Neutrophil (primary cell): Measurements from ENCODE around the gene FADS2.

Experiments
- H3K27ac ChIP-seq: fragments of 200-600 bp; sonication (generic); 2 replicates; pipeline ENCODE4 v1.5.1; 2016; ENCODE audit warnings: mild to moderate bottlenecking, moderate library complexity
- H3K27me3 ChIP-seq: fragments of 200-600 bp; sonication (generic); 2 replicates; pipeline ENCODE4 v1.6.0; 2016; ENCODE audit warnings: mild to moderate bottlenecking
- H3K36me3 ChIP-seq: fragments of 200-600 bp; sonication (generic); 2 replicates; pipeline ENCODE4 v1.5.1; 2017
- H3K4me1 ChIP-seq, 2 experiments: fragments of 200-600 bp in 1 of 2; sonication (generic) in 1 of 2; 1 replicate in 1 of 2; 2 replicates in 1 of 2; pipeline versions ENCODE4 v1.5.1 to v1.6.1; 2013 to 2016; ENCODE audit warnings: low read depth in 1 of 2, low read length in 1 of 2, mild to moderate bottlenecking in 1 of 2, moderate library complexity in 1 of 2; ENCODE audit not compliant: control insufficient read depth in 1 of 2, insufficient read depth in 1 of 2
- H3K4me3 ChIP-seq, 2 experiments: fragments of 200-600 bp in 1 of 2; sonication (generic) in 1 of 2; 1 replicate in 1 of 2; 2 replicates in 1 of 2; pipeline ENCODE4 v1.5.1; 2013 to 2016; ENCODE audit warnings: low read depth in 1 of 2, low read length in 1 of 2, mild to moderate bottlenecking in 1 of 2, moderate library complexity in 1 of 2
- H3K9me3 ChIP-seq: fragments of 200-600 bp; sonication (generic); 2 replicates; pipeline ENCODE4 v1.5.1; 2016
- TF ChIP-seq, protein P1 (sequence below): fragments of 200-600 bp; sonication (generic); IDR thresholded peaks from 2 replicates; pipeline ENCODE4 v1.5.1; 2016; ENCODE audit warnings: antibody characterized with exemption

Gene FADS2

DNA sequence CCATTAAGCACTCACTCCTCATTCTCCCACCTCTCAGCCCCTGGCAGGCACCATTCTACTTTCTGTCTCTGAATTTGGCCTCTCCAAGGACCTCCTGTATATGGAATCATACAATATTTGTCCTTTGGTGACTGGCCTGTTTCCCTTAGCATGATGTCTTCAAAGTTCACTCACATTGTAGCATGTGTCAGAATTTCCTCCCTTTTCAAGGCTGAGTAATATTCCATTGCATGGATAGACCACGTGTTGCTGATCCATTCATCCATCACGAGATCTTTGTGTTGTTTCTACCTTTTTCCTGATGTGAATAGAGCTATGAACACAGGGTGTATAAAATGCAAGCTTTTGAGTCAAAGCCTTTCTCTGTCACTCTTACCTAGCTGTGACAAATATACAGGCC, 11.6 kb downstream of the FADS2 start:
- Histone ChIP-seq H3K9me3 (no peaks in the 10 kb centered on the region), H3K27ac (no peak overlapping the region), H3K4me3 (no peak overlapping the region), H3K4me1 (peaks cover 22 to 23% of the 10 kb centered on the region in 2 experiments), H3K27me3 (no peaks in the 10 kb centered on the region), H3K36me3 (peaks cover 7% of the 10 kb centered on the region)
- TF ChIP-seq, protein P1, sequence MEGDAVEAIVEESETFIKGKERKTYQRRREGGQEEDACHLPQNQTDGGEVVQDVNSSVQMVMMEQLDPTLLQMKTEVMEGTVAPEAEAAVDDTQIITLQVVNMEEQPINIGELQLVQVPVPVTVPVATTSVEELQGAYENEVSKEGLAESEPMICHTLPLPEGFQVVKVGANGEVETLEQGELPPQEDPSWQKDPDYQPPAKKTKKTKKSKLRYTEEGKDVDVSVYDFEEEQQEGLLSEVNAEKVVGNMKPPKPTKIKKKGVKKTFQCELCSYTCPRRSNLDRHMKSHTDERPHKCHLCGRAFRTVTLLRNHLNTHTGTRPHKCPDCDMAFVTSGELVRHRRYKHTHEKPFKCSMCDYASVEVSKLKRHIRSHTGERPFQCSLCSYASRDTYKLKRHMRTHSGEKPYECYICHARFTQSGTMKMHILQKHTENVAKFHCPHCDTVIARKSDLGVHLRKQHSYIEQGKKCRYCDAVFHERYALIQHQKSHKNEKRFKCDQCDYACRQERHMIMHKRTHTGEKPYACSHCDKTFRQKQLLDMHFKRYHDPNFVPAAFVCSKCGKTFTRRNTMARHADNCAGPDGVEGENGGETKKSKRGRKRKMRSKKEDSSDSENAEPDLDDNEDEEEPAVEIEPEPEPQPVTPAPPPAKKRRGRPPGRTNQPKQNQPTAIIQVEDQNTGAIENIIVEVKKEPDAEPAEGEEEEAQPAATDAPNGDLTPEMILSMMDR = no peak

DNA sequence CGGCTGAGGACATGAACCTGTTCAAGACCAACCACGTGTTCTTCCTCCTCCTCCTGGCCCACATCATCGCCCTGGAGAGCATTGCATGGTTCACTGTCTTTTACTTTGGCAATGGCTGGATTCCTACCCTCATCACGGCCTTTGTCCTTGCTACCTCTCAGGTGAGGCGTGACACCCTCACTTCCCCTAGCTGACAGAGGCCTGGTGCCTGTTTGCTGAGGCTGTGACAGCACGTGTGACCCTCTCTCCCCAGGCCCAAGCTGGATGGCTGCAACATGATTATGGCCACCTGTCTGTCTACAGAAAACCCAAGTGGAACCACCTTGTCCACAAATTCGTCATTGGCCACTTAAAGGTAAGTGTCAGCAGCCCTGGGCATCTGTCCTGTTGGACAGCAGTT, 12.3 kb downstream of the FADS2 start:
- peaks cover 7% of the 10 kb centered on the region for H3K36me3 ChIP-seq
- no peaks in the 10 kb centered on the region for H3K27me3 ChIP-seq
- peaks cover 15 to 16% of the 10 kb centered on the region in 2 experiments for H3K4me1 ChIP-seq
- no peak overlapping the region for H3K27ac ChIP-seq
- TF ChIP-seq, protein P1 = no peak
- H3K4me3 ChIP-seq = no peak overlapping the region
- no peaks in the 10 kb centered on the region for H3K9me3 ChIP-seq

DNA sequence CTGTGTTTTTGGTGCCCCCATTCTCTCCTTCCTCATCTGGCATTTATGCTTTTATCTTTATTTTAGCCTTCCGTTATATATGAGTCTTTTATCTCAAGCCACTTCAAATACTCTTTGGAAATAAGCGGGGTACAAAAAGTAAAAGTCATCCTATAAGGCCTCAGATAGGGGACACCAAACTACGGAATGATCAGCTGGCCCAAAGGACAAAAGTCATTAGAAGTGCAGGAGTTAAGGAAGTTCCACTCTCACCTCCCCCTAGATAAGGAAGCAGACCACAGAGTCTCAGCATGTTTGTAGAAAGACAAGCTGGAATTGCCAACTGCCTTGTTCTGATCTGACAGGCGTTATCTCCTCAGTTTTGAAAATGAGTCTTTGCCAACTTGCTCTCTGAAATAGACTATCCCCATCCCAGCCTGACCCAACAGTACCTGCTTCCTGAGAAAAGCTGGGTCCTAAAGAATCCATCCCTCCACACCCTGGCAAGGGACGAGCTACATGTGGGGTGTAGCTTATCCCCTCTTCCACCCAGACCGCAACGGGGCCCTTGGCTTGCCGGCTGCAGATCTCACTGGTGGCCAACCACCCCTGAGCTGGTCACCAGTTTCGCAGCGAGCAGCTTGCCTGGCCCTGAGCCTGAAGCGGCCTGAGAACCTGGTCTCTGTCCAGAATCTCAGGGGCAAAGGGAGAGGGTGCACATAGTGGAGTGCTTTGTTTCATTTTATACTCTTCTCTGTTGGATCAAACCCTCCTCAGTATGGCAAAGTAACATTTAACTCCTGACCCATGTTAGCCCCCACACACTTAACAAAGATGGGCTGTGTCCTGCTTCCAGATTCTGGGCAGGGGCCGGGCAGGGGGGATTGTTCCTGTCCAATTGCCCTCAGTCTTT, 13.8 kb downstream of the FADS2 start:
- no peak overlapping the region for H3K4me3 ChIP-seq
- H3K27me3 ChIP-seq = no peaks in the 10 kb centered on the region
- TF ChIP-seq, protein P1 = no peak
- peaks cover under 1 to 1% of the 10 kb centered on the region in 2 experiments for H3K4me1 ChIP-seq
- peaks cover 7% of the 10 kb centered on the region for H3K36me3 ChIP-seq
- H3K27ac ChIP-seq = no peak overlapping the region
- no peaks in the 10 kb centered on the region for H3K9me3 ChIP-seq

DNA sequence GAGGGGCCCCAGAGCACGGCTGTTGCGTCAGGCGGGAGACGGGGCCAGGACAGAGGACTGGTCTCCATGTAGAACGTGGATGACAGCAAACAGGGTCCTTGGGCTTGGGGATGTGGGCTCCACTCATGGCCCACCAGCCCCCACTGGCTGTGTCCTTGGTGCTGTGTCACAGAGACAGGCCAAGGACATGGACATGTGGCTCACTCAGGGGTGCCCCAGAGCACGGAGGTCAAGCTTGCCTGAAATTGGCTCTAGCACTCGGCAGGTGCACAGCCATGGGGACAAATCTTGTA, 14.4 kb downstream of the FADS2 start:
- Histone ChIP-seq H3K27ac (no peak overlapping the region), H3K36me3 (peaks cover 7% of the 10 kb centered on the region), H3K9me3 (no peaks in the 10 kb centered on the region), H3K4me1 (no peaks in the 10 kb centered on the region), H3K27me3 (no peaks in the 10 kb centered on the region), H3K4me3 (no peak overlapping the region)
- TF ChIP-seq, protein P1 = no peak

DNA sequence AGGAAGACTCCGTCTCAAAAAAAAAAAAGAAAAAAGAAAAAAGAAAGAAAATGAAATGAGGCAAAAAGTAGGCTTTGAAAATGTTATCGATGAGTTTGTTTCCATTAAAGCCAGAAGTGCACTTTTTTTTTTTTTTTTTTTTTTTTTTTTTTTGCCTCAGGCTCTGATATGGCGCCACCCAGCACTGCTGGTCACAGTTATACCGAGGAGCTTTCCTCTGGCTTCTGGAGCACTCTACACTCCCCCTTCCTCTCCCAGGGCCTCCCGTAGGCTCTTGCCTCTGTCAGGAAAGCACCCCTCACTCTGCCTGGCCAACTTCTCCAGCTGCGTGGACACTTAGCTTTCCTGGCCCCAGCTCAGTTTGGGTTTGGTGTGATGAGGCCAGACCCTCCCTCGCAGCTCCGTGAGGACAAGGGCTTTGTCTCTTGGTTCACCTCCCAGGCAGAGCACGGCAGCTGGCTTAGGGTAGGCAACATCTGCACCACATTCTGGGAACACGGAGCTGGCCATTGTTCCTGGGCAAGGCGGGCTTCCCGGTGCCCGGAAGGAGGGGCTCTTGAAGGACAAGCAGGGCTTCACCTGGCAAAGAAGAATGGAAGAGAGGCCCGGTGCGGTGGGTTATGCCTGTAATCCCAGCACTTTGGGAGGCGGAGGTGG, 16.9 kb downstream of the FADS2 start:
- Histone ChIP-seq H3K4me1 (no peaks in the 10 kb centered on the region), H3K9me3 (no peaks in the 10 kb centered on the region), H3K27me3 (no peaks in the 10 kb centered on the region), H3K27ac (no peak overlapping the region), H3K4me3 (no peak overlapping the region), H3K36me3 (peaks cover 7% of the 10 kb centered on the region)
- TF ChIP-seq, protein P1 = no peak
